ENCODE data around the gene IRAK2.

DNA sequence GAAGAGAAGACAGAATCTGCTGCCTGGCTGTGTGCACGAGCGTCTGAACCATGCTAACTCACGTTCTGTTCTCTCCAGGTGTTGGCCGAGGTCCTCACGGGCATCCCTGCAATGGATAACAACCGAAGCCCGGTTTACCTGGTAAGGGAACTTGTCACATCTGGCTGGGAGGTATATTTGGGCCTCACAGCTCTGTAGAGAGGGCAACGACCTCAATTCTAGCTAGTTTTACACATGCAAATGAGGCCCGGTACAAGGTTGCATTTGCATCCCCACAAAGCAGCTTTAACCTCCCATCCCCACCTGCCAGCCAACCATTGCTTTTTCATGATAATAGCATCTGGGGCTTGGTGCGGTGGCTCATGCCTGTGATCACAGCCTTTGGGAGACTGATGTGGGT lies 61.6 kb downstream of the IRAK2 start:
- TF ChIP-seq, protein P1, sequence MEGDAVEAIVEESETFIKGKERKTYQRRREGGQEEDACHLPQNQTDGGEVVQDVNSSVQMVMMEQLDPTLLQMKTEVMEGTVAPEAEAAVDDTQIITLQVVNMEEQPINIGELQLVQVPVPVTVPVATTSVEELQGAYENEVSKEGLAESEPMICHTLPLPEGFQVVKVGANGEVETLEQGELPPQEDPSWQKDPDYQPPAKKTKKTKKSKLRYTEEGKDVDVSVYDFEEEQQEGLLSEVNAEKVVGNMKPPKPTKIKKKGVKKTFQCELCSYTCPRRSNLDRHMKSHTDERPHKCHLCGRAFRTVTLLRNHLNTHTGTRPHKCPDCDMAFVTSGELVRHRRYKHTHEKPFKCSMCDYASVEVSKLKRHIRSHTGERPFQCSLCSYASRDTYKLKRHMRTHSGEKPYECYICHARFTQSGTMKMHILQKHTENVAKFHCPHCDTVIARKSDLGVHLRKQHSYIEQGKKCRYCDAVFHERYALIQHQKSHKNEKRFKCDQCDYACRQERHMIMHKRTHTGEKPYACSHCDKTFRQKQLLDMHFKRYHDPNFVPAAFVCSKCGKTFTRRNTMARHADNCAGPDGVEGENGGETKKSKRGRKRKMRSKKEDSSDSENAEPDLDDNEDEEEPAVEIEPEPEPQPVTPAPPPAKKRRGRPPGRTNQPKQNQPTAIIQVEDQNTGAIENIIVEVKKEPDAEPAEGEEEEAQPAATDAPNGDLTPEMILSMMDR (IDR thresholded peaks at IDR 0.05), result no peak
- TF ChIP-seq EP300 (IDR thresholded peaks at IDR 0.05), result no peak
